Fibroblast of skin of left biceps (primary cell): Measurements from ENCODE around the gene DLX2.

Experiments
- DNase-seq, 2 experiments: peaks; one replicate each; pipeline ENCODE4 v3.0.0-alpha.2; 2013; ENCODE audit warnings: low read depth in 2 of 2

Gene DLX2

GRCh38 chr2:172053486-172053885 is 49.2 kb downstream of the DLX2 start:
- DNase-seq = no peak

DNA sequence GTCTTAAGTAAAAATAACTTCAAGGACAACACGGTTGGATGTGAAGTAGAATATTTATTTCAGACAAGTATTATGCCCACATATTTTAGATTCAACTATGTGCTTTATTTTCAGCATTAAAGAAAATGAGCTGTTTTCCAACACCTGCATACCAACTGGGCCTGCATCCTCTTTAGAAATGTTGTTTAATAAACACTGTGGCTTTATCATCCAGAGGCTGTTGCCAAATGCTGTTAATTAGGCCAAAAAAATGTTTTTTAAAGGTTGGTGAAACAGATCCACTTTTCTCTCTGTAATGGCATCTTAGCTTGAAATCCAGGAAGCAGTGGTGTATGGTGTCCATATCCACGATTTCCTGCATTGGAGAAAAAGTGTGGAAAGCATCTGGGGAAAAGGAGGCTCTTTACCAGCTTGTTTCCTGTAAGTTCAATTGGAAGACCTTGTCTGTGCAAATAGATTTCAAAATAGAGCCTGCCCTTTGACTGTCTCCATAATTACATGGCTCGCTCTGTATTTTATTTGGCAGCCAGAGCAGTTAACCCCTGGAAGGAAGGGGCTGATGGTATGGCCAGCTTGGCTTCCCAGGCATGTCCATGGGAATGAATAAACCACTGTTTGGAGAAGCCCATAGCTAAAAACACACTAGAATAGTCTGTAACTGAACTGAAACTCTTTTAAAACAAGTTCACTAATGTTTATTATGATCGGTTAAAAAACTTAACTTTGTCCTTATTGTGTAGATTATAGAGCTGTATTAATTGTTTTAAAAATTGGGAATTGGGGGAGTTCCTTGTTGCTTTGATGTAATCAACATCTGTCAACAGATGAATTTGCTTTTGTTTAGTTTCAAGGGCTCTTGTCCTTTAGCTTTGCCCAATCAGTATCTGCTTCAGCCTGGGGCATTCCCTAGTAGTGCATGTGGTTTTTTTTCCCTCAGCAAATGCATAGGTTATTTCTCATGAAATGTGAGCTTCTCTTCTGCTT is 50.4 kb downstream of the DLX2 start:
- DNase-seq = no peak

DNA sequence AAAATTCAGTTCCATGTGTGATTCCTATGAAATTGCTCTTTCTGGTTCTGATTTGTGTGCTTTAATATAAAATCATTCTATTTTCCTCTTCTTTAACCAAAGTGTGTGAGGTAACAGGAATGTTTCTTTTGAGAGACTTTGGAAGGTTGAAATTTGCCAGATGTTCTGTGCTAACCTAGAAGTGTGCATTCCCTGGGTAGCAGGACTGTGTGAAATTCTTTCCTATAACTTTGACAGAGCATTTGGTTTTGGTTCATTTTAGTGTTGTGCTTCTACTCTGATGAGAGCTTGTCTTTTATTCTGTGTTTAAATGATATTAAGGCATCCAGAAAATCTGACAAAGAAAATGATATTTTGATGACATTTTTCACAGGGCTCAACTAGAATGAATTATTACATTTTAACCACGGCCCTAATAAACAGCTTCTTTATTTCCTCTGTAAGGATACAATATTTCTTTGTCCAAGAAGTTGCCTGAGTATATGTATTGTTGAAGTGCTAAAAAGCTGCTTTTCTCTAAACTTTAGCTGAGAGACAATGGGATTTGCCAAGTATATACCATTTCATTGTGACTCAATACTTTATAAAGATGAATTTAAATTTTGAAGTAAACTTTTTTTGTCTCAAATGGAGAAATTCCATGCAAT is 52.1 kb downstream of the DLX2 start:
- DNase-seq = no peak

- no peak for DNase-seq
These were observed 53.1 kb downstream of the DLX2 start for GRCh38 chr2:172049567-172050120.
